PC-9 (cell line): ENCODE data around the gene METTL15.

Source experiments
- EZH2 ChIP-seq: fragments of 200-600 bp; sonication (generic); IDR thresholded peaks from 2 replicates; pipeline ENCODE4 v1.8.0; 2017; ENCODE audit warnings: antibody characterized with exemption, low read depth
- TF ChIP-seq, protein P1 (sequence below): fragments of 200-600 bp; sonication (generic); conservative IDR thresholded peaks from 2 replicates; pipeline ENCODE4 v1.6.1; 2017; ENCODE audit warnings: mixed run types, antibody characterized with exemption, mild to moderate bottlenecking, moderate library complexity

DNA sequence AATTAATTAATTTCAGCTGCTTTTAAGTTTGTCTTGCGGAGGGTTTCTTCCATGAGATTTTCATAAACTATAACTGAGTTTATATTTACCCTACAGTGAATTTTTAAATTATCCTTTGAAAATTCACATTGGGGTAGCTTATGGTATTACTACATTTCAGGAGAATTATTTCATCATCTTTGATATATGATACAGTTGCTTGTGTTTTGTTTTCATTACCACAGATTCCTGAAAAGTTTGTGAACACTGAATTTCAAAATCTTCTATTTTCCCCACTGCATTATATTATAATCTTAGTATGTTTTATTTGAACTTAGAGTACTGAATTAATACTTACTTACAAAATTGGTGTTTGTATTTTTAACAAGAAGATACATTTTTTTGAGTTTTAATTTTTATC, 24.4 kb downstream of the METTL15 start:
- TF ChIP-seq, protein P1, sequence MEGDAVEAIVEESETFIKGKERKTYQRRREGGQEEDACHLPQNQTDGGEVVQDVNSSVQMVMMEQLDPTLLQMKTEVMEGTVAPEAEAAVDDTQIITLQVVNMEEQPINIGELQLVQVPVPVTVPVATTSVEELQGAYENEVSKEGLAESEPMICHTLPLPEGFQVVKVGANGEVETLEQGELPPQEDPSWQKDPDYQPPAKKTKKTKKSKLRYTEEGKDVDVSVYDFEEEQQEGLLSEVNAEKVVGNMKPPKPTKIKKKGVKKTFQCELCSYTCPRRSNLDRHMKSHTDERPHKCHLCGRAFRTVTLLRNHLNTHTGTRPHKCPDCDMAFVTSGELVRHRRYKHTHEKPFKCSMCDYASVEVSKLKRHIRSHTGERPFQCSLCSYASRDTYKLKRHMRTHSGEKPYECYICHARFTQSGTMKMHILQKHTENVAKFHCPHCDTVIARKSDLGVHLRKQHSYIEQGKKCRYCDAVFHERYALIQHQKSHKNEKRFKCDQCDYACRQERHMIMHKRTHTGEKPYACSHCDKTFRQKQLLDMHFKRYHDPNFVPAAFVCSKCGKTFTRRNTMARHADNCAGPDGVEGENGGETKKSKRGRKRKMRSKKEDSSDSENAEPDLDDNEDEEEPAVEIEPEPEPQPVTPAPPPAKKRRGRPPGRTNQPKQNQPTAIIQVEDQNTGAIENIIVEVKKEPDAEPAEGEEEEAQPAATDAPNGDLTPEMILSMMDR, result no peak
- TF ChIP-seq EZH2, result no peak
